Neuronal stem cell (in vitro differentiated cells): ENCODE data around the gene COPS7B. TPM values are rescaled to one million over a fixed set of nuclear protein-coding genes. Genes with fewer than 3 reads are reported as not detected.

ENCODE experiments used
- DNase-seq: peaks from one replicate; pipeline ENCODE4 v3.0.0-alpha.2; 2013; ENCODE audit warnings: low spot score
- H2AFZ ChIP-seq: one replicate; pipeline ENCODE4 v1.6.1; 2013; ENCODE audit warnings: mild to moderate bottlenecking, low read length, inconsistent platforms
- H2AK5ac ChIP-seq: 2 replicates; pipeline ENCODE4 v1.6.1; 2013; ENCODE audit warnings: low read depth, mild to moderate bottlenecking, inconsistent platforms, low read length, moderate library complexity, mixed read lengths
- H2BK120ac ChIP-seq: 2 replicates; pipeline ENCODE4 v1.6.1; 2013; ENCODE audit warnings: low read depth, mild to moderate bottlenecking, inconsistent platforms, low read length, moderate library complexity, mixed read lengths
- H2BK12ac ChIP-seq: one replicate; pipeline ENCODE4 v1.6.1; 2013; ENCODE audit warnings: low read length, inconsistent platforms
- H2BK15ac ChIP-seq: 2 replicates; pipeline ENCODE4 v1.6.1; 2013; ENCODE audit warnings: mild to moderate bottlenecking, low read length, inconsistent platforms, mixed read lengths
- H2BK5ac ChIP-seq: one replicate; pipeline ENCODE4 v1.6.1; 2013; ENCODE audit warnings: inconsistent platforms, mild to moderate bottlenecking, low read length, moderate library complexity
- H3K14ac ChIP-seq: one replicate; pipeline ENCODE4 v1.6.1; 2013; ENCODE audit warnings: low read length, inconsistent platforms
- H3K18ac ChIP-seq: 2 replicates; pipeline ENCODE4 v1.6.1; 2013; ENCODE audit warnings: low read length, inconsistent platforms
- H3K23ac ChIP-seq: 2 replicates; pipeline ENCODE4 v1.6.1; 2013; ENCODE audit warnings: low read depth, mild to moderate bottlenecking, mixed read lengths, low read length, inconsistent platforms; ENCODE audit not compliant: poor library complexity
- H3K27ac ChIP-seq: replicated peaks from 3 replicates; pipeline ENCODE4 v1.5.1; 2013; ENCODE audit warnings: low read length, inconsistent platforms
- H3K27me3 ChIP-seq, 3 experiments: 2 replicates each; pipeline ENCODE4 v1.6.1; 2013; ENCODE audit warnings: low read length in 3 of 3, mild to moderate bottlenecking in 2 of 3, inconsistent platforms in 1 of 3, low read depth in 1 of 3, mixed read lengths in 1 of 3, moderate library complexity in 1 of 3; ENCODE audit not compliant: control insufficient read depth in 3 of 3, insufficient read depth in 3 of 3
- H3K36me3 ChIP-seq, 2 donors: replicated peaks in 1 of 2; 2 replicates each; pipeline ENCODE4 v1.6.1; 2013; ENCODE audit warnings: low read length in 2 of 2; ENCODE audit not compliant: control insufficient read depth in 2 of 2, insufficient read depth in 2 of 2
- H3K4ac ChIP-seq: 2 replicates; pipeline ENCODE4 v1.6.1; 2013; ENCODE audit warnings: inconsistent platforms, mild to moderate bottlenecking, low read length, moderate library complexity
- H3K4me1 ChIP-seq, 2 donors: 1 replicate in 1 of 2; 2 replicates in 1 of 2; pipeline ENCODE4 v1.6.1; 2013; ENCODE audit warnings: low read length in 2 of 2, low read depth in 1 of 2; ENCODE audit not compliant: control insufficient read depth in 2 of 2, insufficient read depth in 1 of 2
- H3K4me2 ChIP-seq: one replicate; pipeline ENCODE4 v1.6.1; 2013; ENCODE audit warnings: mild to moderate bottlenecking, low read length, inconsistent platforms; ENCODE audit not compliant: insufficient read depth, poor library complexity, severe bottlenecking
- H3K4me3 ChIP-seq, 2 donors: 2 replicates each; pipeline ENCODE4 v1.5.1; 2013; ENCODE audit warnings: low read length in 2 of 2, mild to moderate bottlenecking in 2 of 2, inconsistent platforms in 1 of 2, moderate library complexity in 1 of 2
- H3K79me1 ChIP-seq: one replicate; pipeline ENCODE4 v1.6.1; 2013; ENCODE audit warnings: low read depth, mild to moderate bottlenecking, inconsistent platforms, low read length, moderate library complexity
- H3K9ac ChIP-seq: one replicate; pipeline ENCODE4 v1.6.1; 2013; ENCODE audit warnings: mild to moderate bottlenecking, low read depth, low read length, inconsistent platforms; ENCODE audit not compliant: poor library complexity
- H3K9me3 ChIP-seq, 2 donors: replicated peaks in 1 of 2; 2 replicates each; pipeline versions ENCODE3 to v1.6.1; 2013; ENCODE audit warnings: low read length in 2 of 2, mild to moderate bottlenecking in 2 of 2, inconsistent platforms in 1 of 2, low read depth in 1 of 2, mixed read lengths in 1 of 2, moderate library complexity in 1 of 2; ENCODE audit not compliant: control insufficient read depth in 2 of 2, insufficient read depth in 1 of 2
- H4K8ac ChIP-seq: one replicate; pipeline ENCODE4 v1.6.1; 2013; ENCODE audit warnings: low read depth, mild to moderate bottlenecking, inconsistent platforms, low read length, moderate library complexity
- H4K91ac ChIP-seq: one replicate; pipeline ENCODE4 v1.6.1; 2013; ENCODE audit warnings: low read length, low read depth, mild to moderate bottlenecking, inconsistent platforms; ENCODE audit not compliant: poor library complexity
- WGBS, 2 donors: extraction: QIAGEN DNeasy Blood & Tissue Kit; methylation state at CpG; one replicate each; pipeline ENCODE4 v1.1.7; 2013; ENCODE audit warnings: missing lambda C conversion rate in 2 of 2, mixed read lengths in 1 of 2; ENCODE audit not compliant: insufficient read length in 2 of 2, insufficient replicate concordance in 1 of 2; ENCODE audit errors: extremely low coverage in 2 of 2; 5-methylcytosine and 5-hydroxymethylcytosine counted together
- polyA plus RNA-seq, 2 experiments: library from polyadenylated mRNA; stranded (reverse); fragments of 200-250 nt; gene quantifications; one replicate each; pipeline ENCODE4 v1.2.3, GENCODE V29; 2013

The COPS7B gene
- polyA plus RNA-seq (2013, experiment 1 of 2), result 60.5 TPM
- 58.3 TPM for polyA plus RNA-seq (2013, experiment 2 of 2)

DNA sequence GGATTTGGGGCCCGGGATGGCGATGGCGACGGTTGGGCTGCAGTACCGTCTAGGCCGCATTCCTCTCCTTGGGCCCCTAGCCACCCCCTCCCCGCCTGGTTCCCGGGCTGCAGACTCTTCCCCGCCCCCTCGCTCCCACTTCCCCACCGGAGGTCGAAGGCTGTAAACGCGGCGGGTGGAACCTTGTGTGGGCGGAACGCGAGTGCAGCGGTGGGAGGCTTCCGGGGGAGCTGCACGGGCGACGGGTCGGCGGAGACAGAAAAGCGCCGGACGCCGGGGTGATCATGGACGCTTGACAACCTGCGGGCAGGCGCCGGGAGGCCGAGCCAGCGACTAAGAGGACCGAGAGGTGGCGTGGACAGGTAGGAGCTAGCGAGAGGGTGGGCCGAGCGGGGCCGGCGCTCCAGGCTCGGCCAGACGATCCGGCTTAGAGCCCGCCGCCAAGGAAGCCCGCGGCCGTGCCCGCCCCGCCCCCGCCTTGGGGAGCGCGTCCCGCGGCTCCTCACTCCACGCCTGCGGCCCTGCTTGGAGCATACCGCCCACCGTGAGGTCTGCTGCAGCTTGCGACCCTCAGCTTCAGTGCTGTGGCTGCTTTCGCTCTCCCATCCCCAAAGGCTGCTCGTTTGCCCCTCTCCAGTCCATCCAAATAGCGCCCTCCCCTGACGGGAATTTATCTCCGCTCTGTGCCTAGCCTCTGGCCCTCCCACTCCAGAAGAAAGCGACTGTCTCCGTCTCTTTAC is at the start of gene COPS7B:
TSS of gene COPS7B (plus strand) at position 269 of the 740 bp plus-strand sequence. CDS start 2,126 bp downstream, outside the sequence.
- Histone ChIP-seq H3K14ac (no peak within 1 kb of the TSS), H2BK5ac (no peak within 1 kb of the TSS), H3K27ac (peak within 1 kb of the TSS; percentile 89), H3K4me2 (peak within 1 kb of the TSS; percentile 74), H3K79me1 (peaks cover 2% of the 10 kb centered on the region), H3K4ac (no peak within 1 kb of the TSS), H3K4me1 (peaks cover 3 to 16% of the 10 kb centered on the region in 2 donors), H4K8ac (no peak within 1 kb of the TSS), H3K23ac (peak within 1 kb of the TSS; percentile 92), H2BK120ac (no peak within 1 kb of the TSS), H3K18ac (peak within 1 kb of the TSS; percentile 96), H3K4me3 (peak within 1 kb of the TSS; percentile 77 to 83), H2BK15ac (peak within 1 kb of the TSS; percentile 12), H2BK12ac (no peak within 1 kb of the TSS), H4K91ac (no peak within 1 kb of the TSS), H3K36me3 (peaks cover 11 to 29% of the 10 kb centered on the region in 2 donors), H2AFZ (peak within 1 kb of the TSS; percentile 92), H2AK5ac (peak within 1 kb of the TSS; percentile 48), H3K9me3 (no peaks in the 10 kb centered on the region), H3K27me3 (no peaks in the 10 kb centered on the region), H3K9ac (peak within 1 kb of the TSS; percentile 93)
- DNase-seq, result peak; percentile 89
- no CpG with 5 or more reads among the region's 69 CpGs for WGBS, 2 donors

- H3K4me2 ChIP-seq, result no peak overlapping the region
- no peak overlapping the region for H3K23ac ChIP-seq
- H3K36me3 ChIP-seq, result peaks cover 0 to 26% of the 10 kb centered on the region in 2 donors
- H2BK120ac ChIP-seq, result no peak overlapping the region
- H2AK5ac ChIP-seq, result no peak overlapping the region
- no peak overlapping the region for H3K9ac ChIP-seq
- no peak overlapping the region for H4K91ac ChIP-seq
- no peak overlapping the region for H3K4ac ChIP-seq
- H3K18ac ChIP-seq, result no peak overlapping the region
- no peak overlapping the region for H2AFZ ChIP-seq
- WGBS, 2 donors, result no CpG with 5 or more reads among the region's 7 CpGs
- no peak overlapping the region for H4K8ac ChIP-seq
- peak; percentile 55 for DNase-seq
- H3K79me1 ChIP-seq, result no peaks in the 10 kb centered on the region
- H3K4me1 ChIP-seq, result peaks cover 4 to 9% of the 10 kb centered on the region in 2 donors
- peak overlapping the region; percentile 51 for H3K27ac ChIP-seq
- H3K27me3 ChIP-seq, result no peaks in the 10 kb centered on the region
- H2BK15ac ChIP-seq, result no peak overlapping the region
- peaks cover 0 to 1% of the 10 kb centered on the region in 2 donors for H3K9me3 ChIP-seq
- H3K4me3 ChIP-seq, result no peak overlapping the region
- no peak overlapping the region for H2BK5ac ChIP-seq
- no peak overlapping the region for H3K14ac ChIP-seq
- no peak overlapping the region for H2BK12ac ChIP-seq
These were observed 48.5 kb upstream of the COPS7B start for GRCh38 chr2:231737761-231738160.

DNA sequence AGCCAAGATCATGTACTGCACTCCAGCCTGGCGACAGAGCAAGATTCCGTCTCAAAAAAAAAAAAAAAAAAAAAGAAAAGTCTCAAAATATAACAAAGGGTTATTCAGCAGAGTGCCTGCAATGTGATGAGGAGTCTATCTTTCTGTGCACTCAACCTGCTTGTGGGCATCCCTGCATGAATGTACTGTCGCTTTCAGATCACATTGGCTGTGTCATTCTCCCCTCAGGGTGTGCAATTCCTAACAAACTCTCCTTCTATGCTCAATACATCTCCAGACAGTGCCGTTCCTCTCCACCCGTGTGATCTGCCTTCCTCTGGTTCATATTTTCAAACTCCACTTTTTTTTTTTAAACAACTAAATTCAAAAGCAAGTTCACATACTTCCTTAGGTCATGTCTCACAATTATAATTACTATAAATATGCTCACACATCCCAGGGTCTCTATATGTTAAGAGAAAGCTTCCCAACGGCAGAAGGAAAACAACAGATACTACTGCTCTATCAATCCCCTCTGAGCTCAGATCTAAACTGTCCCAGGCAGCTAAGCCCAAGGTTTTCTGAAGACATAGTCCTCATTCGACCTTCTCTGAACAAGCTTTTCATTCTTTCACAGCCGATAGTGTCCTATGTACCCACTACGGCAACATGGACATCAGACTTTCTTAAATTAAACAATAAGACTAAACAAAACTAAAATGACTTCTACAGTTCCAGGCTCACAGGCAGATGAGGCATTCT is 42.7 kb upstream of the COPS7B start:
- H3K4me1 ChIP-seq, result peaks cover 13 to 14% of the 10 kb centered on the region in 2 donors
- no peak overlapping the region for H3K23ac ChIP-seq
- no peak overlapping the region for H2BK5ac ChIP-seq
- H3K36me3 ChIP-seq, result peaks cover 0 to 3% of the 10 kb centered on the region in 2 donors
- H2AFZ ChIP-seq, result no peak overlapping the region
- peak overlapping the region; percentile 31 for H3K27ac ChIP-seq
- H3K27me3 ChIP-seq, result no peaks in the 10 kb centered on the region
- no peak overlapping the region for H2BK15ac ChIP-seq
- H2AK5ac ChIP-seq, result no peak overlapping the region
- no peak overlapping the region for H3K4me3 ChIP-seq
- no peak overlapping the region for H3K14ac ChIP-seq
- no peak overlapping the region for H2BK120ac ChIP-seq
- no peak overlapping the region for H3K18ac ChIP-seq
- H4K91ac ChIP-seq, result no peak overlapping the region
- no peak overlapping the region for H2BK12ac ChIP-seq
- no peak overlapping the region for H3K4me2 ChIP-seq
- no CpG with 5 or more reads among the region's 9 CpGs for WGBS, 2 donors
- no peak overlapping the region for H3K9ac ChIP-seq
- no peak overlapping the region for H4K8ac ChIP-seq
- H3K9me3 ChIP-seq, result peaks cover 0 to 1% of the 10 kb centered on the region in 2 donors
- no peak for DNase-seq
- no peaks in the 10 kb centered on the region for H3K79me1 ChIP-seq
- H3K4ac ChIP-seq, result no peak overlapping the region
